HG03575 (cell line): Measurements from ENCODE around the gene VDAC1.

Source experiments
- ATAC-seq: cut with Tn5 transposase; IDR thresholded peaks from one replicate; pipeline ENCODE4 v1.9.1; 2021; ENCODE audit not compliant: unreplicated experiment, insufficient number of reproducible peaks, low FRiP score; ENCODE audit errors: extremely low read depth

Gene VDAC1

GRCh38 chr5:133998807-133999206 is 6.0 kb downstream of the VDAC1 start:
- ATAC-seq: no peak

DNA sequence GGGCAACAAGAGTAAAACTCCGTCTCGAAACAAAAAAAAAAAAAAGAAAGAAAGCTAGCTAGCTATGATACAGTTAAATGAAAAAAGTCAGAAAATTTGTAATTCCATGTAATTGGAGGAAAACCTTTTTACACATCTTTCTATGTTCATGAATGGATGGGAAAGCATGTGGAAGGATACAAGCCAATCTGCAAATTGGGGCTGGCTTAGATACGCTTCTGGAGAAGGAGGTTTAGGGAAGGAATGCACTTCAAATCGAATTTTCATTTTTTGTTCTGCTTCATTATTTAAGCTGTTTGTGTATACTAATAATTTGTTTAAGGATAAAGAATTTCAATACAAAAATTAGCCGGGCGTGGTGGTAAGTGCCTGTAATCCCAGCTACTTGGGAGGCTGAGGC is 6.7 kb downstream of the VDAC1 start:
- ATAC-seq: no peak

- no peak for ATAC-seq
Measured at GRCh38 chr5:133996683-133997252, 8.0 kb downstream of the VDAC1 start.

DNA sequence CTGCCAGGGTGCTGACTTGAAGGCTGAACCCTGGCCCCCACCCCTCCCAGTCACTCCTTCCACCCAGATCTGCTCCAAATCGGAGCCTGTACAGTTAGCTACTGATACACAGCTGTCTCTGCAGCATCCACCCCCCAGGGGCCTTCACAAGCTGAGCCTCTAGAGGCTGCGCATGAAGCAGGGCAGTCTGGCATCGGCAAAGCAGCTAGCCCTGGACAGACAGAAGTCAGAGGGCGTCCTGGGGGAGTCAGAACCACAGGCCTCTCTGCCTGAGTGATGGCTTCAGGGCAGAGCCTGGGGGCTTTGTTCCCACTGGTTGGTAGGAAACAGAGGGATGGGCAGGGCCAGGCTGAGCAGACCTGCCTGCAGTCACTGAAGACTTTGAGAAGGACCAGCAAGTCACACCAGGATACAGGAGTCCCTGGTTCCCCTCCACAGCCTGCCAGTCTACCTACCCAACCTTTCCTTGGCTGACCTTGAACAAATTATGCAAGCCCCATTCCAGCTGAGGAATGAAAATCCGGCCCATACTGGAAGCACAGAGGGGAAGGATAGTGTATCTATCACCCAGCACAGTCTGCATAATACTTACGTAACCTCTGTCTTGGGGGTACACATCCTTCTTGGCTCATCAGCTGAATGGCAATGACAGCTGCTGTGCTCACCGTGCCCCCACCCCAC is 8.8 kb downstream of the VDAC1 start:
- ATAC-seq: no peak

GRCh38 chr5:133995341-133995740 is 9.4 kb downstream of the VDAC1 start:
- no peak for ATAC-seq

DNA sequence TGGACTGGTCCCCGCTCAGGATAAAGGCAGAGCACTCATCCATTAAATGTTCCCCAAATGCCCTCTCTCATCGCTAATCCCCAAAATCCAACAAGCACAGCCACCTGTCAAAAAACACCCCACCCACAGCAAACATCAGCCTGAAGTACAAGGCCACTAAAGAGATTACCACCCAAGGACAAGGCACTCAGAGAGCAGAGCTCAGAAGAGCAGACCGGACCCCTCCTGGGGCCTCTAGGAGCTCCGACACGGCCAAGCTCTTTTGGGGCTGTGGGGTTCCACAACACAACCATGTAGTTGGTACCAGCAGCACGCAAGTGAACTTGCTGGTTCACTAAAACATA is 9.8 kb downstream of the VDAC1 start:
- ATAC-seq: no peak

DNA sequence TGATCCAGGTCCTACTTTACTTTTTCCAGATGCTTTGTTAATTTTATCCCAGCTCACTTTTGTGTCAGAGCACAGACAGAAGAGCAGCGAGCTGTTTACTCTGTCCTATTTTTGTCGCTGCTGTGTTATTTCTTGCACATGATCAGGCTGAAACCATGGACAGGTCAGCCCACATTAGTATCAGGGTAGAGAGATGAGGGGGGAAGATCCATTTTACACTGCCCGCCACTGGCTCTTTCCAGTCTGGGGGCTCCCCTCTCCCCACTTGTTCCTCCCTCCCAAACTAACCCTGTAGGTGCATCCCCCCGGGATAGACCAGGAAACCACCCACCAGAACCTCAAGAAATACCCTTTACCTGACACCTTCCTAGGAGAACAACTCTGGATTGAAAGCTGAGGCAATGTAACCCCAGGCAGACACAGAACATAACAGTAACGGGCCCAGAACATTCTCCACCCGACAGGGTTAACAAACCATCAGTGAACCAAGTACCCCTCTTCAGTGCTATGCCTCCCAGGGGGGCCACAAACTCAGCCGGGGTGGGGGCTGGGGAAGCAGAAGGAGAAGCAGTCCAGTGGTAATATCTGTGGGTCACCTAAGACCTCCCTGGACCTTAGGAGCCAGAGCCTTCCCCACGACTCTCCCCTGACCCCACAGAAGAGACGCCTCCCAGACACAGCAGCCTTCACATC is 10.3 kb downstream of the VDAC1 start:
- no peak for ATAC-seq

DNA sequence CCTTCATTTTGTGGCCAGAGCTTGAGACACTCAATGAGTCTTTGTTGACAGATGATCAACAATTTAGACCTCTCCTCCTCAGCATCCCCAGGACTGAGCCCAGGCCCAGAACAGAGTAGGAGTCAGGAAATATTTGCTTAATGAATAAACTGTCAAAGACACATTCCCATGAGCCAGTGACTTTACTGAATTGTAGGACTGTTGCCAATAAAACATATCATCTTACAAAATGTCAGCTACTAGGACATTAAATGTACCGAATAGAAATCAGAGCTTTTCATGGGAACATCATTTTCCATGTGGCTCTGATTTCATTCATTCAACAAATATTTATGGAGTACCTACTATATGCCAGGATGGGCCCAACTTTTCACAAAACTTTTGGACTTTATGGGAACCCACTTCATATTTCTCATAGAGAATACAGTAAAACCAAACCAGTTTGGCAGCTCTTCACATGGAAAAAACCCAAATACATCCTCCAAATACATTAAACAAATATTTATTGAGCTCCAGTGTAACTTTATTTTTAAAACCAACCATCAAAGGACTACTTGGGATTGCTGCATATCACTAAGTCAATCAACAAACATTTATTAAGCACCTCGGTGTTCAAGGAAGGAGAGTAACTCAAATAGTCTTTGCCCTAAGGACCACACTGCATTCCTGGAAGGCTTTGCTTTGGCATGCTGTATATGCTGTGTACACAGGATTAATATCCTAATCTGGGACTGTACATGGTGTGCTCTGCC is 11.4 kb downstream of the VDAC1 start:
- ATAC-seq: no peak

GRCh38 chr5:133992429-133993155 is 12.2 kb downstream of the VDAC1 start:
- no peak for ATAC-seq

DNA sequence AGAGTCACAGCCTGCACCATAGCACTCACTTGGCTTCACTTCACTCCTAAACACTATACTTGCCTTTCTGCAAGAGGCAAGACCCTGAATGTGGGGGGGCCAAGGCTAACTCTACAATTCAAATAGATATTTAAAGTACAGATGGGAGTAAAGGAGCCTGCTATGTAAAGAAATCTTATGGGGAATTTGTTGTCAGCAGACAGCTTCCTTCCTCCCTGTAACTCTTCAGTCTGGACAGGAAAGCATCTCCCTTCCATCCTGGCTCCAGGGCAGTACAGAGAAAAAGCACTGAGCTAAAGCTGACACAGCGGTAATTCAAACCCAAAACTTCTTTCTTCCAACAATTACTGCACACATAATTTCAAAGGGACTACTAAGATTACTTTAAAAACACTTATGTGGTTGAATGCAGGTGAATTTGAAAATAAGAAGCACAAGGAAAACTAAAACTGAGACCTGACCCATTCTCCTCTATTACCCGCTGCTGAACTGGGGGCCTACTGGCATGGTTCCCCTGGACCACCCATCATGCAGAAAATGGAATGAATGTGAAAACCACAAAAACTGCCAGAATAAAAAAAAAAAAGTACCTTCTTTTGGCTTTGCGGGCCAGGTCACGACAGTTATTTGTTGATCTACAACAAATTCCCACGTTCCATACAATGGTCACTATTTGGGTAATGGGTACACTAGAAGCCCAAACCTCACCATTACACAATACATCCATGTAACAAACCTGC is 13.4 kb downstream of the VDAC1 start:
- ATAC-seq: no peak

DNA sequence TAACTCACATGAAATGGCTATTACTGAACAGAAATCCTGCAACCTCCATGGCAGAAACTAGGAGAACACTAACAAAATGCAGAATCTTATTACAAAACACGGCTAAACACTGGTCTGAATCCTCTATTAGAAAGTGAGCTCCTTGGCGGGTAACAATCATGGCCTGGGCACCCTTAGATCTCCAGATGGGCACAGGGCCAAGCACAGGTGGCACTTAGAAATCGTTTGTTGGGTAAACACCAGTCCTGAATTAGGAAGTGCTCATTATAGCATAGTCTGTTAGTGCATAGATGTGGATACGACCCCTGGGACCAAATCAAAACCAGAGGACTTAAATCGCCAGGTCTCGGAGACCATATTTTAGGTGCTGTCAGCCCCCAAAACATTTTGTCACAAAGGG is 14.4 kb downstream of the VDAC1 start:
- no peak for ATAC-seq

DNA sequence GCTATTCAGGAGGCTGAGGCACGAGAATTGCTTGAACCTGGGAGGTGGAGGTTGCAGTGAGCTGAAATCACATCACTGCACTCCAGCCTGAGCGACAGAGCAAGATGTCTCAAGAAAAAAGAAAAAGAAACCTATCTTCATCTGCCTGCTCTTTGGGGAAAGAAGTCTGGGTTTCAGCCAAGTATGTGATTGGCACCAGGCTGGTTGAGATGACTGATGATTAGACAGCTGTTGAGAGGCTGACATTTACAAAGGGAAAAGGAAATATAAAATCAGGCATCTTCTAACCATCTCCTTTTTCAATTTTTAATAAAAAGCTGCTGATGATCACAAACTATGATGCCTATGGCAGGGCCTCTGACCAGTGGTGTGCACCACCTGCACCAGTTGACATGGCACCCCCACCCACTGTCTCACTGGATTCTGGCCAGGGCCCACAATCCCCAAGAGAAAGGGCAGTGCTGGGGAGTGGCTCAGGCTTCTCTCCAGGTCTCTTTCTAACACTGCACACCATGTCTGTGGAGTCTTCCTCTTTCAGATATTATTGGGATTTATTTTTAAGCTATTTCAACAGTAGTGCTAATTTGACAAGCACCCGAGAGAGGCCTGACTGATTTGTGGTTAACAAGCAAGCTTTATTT is 19.1 kb downstream of the VDAC1 start:
- ATAC-seq: no peak

DNA sequence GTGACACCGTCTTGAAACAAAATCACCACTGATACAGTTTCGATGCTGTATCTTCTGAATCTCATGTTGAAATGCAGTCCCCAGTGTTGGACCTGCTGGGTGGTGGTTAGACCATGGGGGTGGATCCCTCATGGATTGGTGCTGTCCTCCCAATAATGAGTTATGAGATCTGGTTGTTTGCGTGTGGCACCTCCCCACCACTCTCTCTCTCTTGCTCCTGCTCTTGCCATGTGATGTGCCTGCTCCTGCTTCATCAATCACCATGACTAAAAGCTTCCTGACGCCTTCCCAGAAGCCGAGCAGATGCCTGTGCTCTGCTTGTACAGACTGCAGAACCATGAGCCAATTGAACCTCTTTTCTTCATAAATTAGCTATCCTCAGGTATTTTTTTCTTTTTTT is 21.1 kb downstream of the VDAC1 start:
- ATAC-seq: no peak

- ATAC-seq: no peak
Measured at GRCh38 chr5:133981714-133982113, 23.1 kb downstream of the VDAC1 start.

GRCh38 chr5:133980652-133981051 is 24.1 kb downstream of the VDAC1 start:
- no peak for ATAC-seq

DNA sequence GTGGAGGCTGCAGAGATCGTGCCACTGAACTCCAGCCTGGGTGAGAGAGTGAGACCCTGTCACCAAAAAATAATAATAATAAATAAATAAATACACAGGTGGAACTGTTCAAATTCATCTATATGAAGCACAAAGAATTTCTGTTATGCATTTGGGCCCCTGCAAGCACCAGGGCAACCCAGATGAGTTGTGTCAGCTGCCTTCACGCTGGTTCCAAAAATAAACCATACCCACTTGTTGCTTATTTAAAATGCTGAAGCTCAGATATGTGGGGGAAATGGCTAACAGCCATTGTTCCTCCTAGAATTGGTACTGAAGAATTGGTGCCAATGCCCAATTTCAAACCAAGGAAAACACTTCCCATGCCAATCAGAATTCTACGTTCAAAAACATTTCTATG is 25.8 kb downstream of the VDAC1 start:
- ATAC-seq: no peak

DNA sequence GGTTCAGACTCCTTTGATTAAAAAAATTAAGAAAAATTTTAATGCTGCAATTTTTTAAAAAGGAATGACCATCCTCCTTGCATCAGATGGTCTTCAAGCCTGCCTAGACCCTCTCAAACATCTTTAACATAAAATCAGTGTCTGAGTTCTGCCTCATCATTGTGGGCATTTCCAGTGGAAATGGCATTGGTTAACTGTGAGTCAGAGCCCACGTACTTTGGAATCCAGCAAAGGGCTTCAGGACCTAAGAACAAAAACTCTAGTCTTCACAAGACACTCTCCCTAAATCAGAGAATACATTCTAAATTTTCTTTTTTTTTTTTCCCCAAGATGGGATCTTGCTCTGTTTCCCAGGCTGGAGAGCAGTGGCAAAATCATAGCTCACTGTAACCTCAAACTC is 26.9 kb downstream of the VDAC1 start:
- no peak for ATAC-seq

GRCh38 chr5:133977161-133977787 is 27.5 kb downstream of the VDAC1 start:
- ATAC-seq: no peak
